GM12872 (cell line): ENCODE data around the gene RET.

Experiments
- TF ChIP-seq, protein P1 (sequence below): IDR thresholded peaks from 3 replicates; pipeline ENCODE4 v1.5.1; 2011; ENCODE audit warnings: low read depth, mild to moderate bottlenecking, low read length, moderate library complexity; ENCODE audit not compliant: insufficient read depth

Gene RET

DNA sequence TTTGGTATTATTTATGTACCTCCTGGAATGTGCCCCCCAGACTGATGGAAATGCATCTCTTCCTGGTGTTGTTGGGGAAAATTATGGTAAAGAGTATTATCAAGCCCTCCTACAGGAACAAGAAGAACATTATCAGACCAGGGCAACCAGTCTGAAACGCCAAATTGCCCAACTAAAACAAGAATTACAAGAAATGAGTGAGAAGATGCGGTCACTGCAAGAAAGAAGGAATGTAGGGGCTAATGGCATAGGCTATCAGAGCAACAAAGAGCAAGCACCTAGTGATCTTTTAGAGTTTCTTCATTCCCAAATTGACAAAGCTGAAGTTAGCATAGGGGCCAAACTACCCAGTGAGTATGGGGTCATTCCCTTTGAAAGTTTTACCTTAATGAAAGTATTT is 78.4 kb downstream of the RET start:
- TF ChIP-seq, protein P1, sequence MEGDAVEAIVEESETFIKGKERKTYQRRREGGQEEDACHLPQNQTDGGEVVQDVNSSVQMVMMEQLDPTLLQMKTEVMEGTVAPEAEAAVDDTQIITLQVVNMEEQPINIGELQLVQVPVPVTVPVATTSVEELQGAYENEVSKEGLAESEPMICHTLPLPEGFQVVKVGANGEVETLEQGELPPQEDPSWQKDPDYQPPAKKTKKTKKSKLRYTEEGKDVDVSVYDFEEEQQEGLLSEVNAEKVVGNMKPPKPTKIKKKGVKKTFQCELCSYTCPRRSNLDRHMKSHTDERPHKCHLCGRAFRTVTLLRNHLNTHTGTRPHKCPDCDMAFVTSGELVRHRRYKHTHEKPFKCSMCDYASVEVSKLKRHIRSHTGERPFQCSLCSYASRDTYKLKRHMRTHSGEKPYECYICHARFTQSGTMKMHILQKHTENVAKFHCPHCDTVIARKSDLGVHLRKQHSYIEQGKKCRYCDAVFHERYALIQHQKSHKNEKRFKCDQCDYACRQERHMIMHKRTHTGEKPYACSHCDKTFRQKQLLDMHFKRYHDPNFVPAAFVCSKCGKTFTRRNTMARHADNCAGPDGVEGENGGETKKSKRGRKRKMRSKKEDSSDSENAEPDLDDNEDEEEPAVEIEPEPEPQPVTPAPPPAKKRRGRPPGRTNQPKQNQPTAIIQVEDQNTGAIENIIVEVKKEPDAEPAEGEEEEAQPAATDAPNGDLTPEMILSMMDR = no peak

DNA sequence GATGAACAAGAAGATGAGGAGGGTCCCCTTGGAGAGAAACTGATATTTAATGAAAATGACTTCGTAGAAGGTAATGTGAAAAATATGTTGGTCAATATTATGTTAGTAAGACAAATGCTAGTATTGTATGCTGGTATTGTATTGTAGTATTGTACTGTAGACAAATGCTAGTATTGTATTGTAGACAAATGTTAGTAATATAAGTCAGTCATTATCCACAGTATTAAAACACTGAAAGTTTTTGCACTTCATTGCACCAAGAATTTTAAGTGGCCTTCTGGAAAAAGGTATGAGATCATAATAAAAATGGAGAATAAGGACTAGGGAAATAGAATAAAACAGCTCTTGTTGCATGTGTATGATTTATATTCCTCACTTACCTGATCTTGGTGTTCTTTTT is 78.9 kb downstream of the RET start:
- TF ChIP-seq, protein P1 = no peak

DNA sequence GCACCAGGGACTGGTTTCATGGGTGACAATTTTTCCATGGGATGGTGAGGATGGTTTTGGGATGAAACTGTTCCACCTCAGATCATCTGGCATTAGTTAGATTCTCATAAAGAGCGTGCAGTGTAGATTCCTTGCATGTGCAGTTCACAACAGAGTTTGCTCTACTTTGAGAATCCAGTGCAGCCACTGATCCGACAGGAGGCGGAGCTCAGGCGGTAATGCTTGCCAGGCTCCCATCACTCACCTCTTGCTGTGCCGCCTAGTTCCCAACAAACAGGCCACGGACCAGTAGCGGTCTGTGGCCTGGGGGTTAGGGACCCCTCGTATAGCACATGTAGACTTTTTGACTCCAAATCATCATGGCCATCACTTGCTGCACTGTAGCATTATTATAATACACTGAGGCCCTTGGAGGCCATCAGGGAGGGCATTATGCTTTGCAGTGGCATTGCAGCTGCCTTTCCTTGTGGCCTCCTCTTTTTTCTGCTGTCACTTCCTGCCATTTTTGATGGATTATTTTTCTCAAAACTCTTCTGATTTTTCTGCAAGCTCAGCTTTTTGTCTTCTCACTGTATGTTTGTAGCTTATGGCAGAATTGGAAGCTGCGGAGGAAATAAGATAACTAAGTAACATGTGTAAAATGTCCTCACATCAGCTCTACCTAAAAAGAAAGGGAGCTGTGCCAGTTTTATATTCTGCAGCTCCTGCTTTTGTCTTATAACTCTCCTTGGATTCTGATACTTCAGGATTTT is 79.9 kb downstream of the RET start:
- TF ChIP-seq, protein P1 = no peak

DNA sequence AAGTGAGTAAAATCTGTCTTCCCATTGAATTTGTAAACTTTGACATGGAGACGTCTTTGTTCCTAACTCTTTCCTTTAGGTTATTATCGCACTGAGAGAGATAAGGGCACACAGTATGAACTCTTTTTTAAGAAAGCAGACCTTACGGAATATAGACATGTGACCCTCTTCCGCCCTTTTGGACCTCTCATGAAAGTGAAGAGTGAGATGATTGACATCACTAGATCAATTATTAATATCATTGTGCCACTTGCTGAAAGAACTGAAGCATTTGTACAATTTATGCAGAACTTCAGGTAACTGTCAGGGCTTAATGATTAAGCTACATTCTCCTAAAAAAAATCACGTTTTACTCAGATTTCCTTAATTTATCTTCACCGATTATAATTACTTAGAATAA is 81.8 kb downstream of the RET start:
- TF ChIP-seq, protein P1 = no peak

DNA sequence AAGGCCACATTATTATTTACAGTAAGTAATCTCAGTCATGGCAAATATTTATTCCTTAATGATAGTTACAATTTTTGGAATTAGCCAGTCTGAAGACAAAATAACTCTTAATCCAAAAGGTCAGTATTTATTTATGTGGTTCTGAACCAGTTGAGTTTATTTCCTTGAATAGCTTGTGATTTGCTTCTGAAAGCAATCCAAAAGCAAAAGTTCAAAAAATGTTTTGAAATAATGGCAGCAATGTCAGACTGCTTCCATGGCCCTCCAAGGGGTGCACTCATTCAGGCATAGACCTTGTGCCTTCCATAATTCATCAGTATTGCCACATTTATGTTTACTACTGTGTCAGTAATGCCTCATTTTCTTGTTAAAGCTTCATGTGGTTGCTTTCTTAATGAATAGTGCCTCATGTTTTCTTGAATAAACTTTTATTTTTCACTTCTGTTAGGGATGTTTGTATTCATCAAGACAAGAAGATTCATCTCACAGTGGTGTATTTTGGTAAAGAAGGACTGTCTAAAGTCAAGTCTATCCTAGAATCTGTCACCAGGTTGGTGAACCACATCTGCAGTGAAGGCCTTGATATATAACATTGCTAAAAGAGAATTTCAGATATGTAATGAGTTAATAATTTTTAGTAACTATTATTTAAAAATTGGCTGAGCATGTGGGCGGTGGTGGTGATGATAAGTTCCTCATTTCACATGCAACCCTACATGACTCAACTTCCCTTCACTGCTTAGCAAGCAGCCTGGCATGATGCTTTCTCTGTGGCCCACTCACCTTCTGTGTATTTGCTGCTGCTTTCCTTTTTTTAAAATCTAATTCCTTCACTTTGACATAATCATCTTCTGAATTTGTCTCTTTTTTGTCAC is 83.4 kb downstream of the RET start:
- TF ChIP-seq, protein P1 = no peak

DNA sequence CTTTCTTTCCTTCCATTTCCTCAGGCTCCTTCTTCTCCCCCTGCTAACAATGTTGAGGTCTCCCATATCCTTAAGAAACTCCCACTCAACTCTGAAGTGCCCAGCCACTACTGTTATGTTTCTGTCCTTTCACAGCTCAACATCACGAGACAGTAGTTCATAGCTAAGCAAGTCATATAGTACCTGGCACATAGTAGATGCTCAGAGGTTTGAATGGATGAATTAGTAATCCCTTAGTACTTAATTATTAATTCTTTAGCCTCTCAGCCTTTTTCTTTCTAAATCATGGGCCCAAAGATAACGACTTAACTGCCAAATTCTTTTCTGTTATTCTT is 84.0 kb downstream of the RET start:
- TF ChIP-seq, protein P1 = no peak

DNA sequence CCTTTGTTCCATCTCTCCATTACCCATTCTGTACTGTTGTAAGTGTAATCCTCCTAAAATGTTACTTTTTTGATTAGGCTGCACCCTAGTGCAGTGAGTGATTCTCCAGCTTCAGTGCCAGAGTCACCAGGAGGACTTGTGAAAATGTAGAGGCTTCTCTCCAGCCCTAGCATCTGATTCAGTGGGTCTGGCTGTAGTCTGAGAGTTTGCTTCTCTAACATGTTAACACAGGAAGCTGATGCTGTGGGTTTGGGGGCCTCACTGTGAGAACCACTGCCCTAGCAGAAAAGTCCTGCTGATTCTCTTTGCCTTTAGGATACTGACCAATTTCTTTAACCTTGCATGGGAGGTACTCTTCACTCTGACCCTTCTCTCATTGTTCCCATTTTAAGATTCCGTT is 85.7 kb downstream of the RET start:
- TF ChIP-seq, protein P1 = no peak
